K562 (cell line): Measurements from ENCODE around the gene LILRB3. TPM values are rescaled to one million over a fixed set of nuclear protein-coding genes. Genes with fewer than 3 reads are reported as not detected.

Experiments
- ATAC-seq: fragments of 200-7000 bp; cut with Tn5 transposase; 3 replicates; pipeline ENCODE4 v1.9.1; 2020; ENCODE audit warnings: moderate library complexity
- BruUV-seq: library from RNA; stranded (reverse); fragments of 400-500 nt; replicated peaks from 2 replicates; lab custom pipeline; 2021; lab: Mats Ljungman, UMichigan
- CTCF ChIA-PET: fragments of 300-600 bp; formaldehyde crosslinking; extraction: SDS; loops from one replicate; lab custom pipeline; 2021; ENCODE audit warnings: low intra/inter-chr PET ratio; lab: Yijun Ruan, JAX
- POLR2A ChIA-PET: fragments of 300-600, 350-650 bp; sonication (Branson Sonifier 250); formaldehyde crosslinking; extraction: SDS; loops from one replicate; lab custom pipeline; 2021; ENCODE audit warnings: antibody characterized with exemption, inconsistent platforms; lab: Yijun Ruan, JAX
- DNase-seq, 4 experiments: peaks; one replicate each; pipeline versions ENCODE4 v3.0.0 to v3.0.0-alpha.2; 2011 to 2018; ENCODE audit warnings: low spot score in 3 of 4, mixed read lengths in 3 of 4; ENCODE audit errors: extremely low read depth in 1 of 4
- FAIRE-seq: peaks from 2 replicates; lab custom pipeline; 2011; peaks lifted over from hg19 to GRCh38; lab: Jason Lieb, UNC
- H2AFZ ChIP-seq: 2 replicates; pipeline ENCODE4 v1.6.0; 2011; ENCODE audit warnings: low read depth, low read length, control low read depth, inconsistent platforms
- H3K27ac ChIP-seq: fragments of 200-600 bp; 3 replicates; pipeline ENCODE4 v1.8.0; 2011; ENCODE audit warnings: low read depth, mild to moderate bottlenecking, control low read depth, inconsistent platforms, low read length, moderate library complexity, mixed read lengths; ENCODE audit errors: extremely low read depth
- H3K27me3 ChIP-seq, 2 experiments: fragments of 300-600 bp in 1 of 2; 2 replicates in 1 of 2; 3 replicates in 1 of 2; pipeline versions ENCODE4 v1.6.0 to v1.8.0; 2011; ENCODE audit warnings: inconsistent platforms in 2 of 2, low read length in 2 of 2, mild to moderate bottlenecking in 1 of 2, mixed read lengths in 1 of 2, moderate library complexity in 1 of 2; ENCODE audit not compliant: control insufficient read depth in 2 of 2, insufficient read depth in 2 of 2
- H3K36me3 ChIP-seq: fragments of 300-600 bp; 3 replicates; pipeline ENCODE4 v1.8.0; 2011; ENCODE audit warnings: mild to moderate bottlenecking, low read length, inconsistent platforms; ENCODE audit not compliant: control insufficient read depth, insufficient read depth
- H3K4me1 ChIP-seq, 2 experiments: fragments of 200-600 bp in 1 of 2; replicated peaks in 1 of 2; 2 replicates in 1 of 2; 3 replicates in 1 of 2; pipeline versions ENCODE4 v1.5.1 to v1.8.0; 2011; ENCODE audit warnings: inconsistent platforms in 2 of 2, low read length in 2 of 2, mild to moderate bottlenecking in 1 of 2, mixed read lengths in 1 of 2, moderate library complexity in 1 of 2; ENCODE audit not compliant: control insufficient read depth in 2 of 2, insufficient read depth in 2 of 2
- H3K4me2 ChIP-seq: 2 replicates; pipeline ENCODE4 v1.6.1; 2011; ENCODE audit warnings: low read length, control low read depth, inconsistent platforms, mixed read lengths; ENCODE audit not compliant: insufficient read depth
- H3K4me3 ChIP-seq: fragments of 200-600 bp; sonication (generic), shearing (Covaris generic); 2 replicates; pipeline ENCODE4 v1.5.1; 2016; ENCODE audit warnings: control low read depth, inconsistent platforms
- H3K79me2 ChIP-seq: fragments of 200-600 bp; 3 replicates; pipeline ENCODE4 v1.8.0; 2011; ENCODE audit warnings: low read length, inconsistent platforms; ENCODE audit not compliant: control insufficient read depth, insufficient read depth
- H3K9ac ChIP-seq, 2 experiments: 2 replicates each; pipeline versions ENCODE4 v1.6.0 to v1.6.1; 2011; ENCODE audit warnings: low read depth in 2 of 2, low read length in 2 of 2, control low read depth in 1 of 2, inconsistent platforms in 1 of 2, mild to moderate bottlenecking in 1 of 2, mixed read lengths in 1 of 2; ENCODE audit not compliant: insufficient read depth in 1 of 2
- H3K9me1 ChIP-seq: one replicate; pipeline ENCODE4 v1.6.0; 2011; ENCODE audit warnings: inconsistent platforms, mild to moderate bottlenecking, low read length, moderate library complexity; ENCODE audit not compliant: control insufficient read depth, insufficient read depth
- H3K9me3 ChIP-seq: replicated peaks from 2 replicates; pipeline ENCODE4 v1.5.1; 2011; ENCODE audit warnings: low read depth, low read length, inconsistent platforms; ENCODE audit not compliant: control insufficient read depth, insufficient read depth
- H4K20me1 ChIP-seq: replicated peaks from 2 replicates; pipeline ENCODE4 v1.6.1; 2011; ENCODE audit warnings: low read length, inconsistent platforms, mixed read lengths; ENCODE audit not compliant: control insufficient read depth, insufficient read depth
- KLF6 ChIP-seq: fragments of 250-450 bp; sonication (Bioruptor Pico); IDR thresholded peaks from 2 replicates; pipeline ENCODE4 v1.4.0; 2020; ENCODE audit warnings: mild to moderate bottlenecking, moderate library complexity, borderline replicate concordance
- USF1 ChIP-seq: sonication (generic); formaldehyde crosslinking; IDR thresholded peaks from 2 replicates; pipeline ENCODE4 v1.9.0; 2022; ENCODE audit warnings: mild to moderate bottlenecking, missing genetic modification reagents
- WGBS: fragments of 100-300 bp; shearing (Covaris generic); methylation state at CpG from one replicate; pipeline ENCODE4 v1.1.6; 2016; ENCODE audit warnings: low coverage, mixed read lengths; ENCODE audit not compliant: insufficient coverage; ENCODE audit errors: missing lambda C conversion rate; 5-methylcytosine and 5-hydroxymethylcytosine counted together
- in situ Hi-C: fragments of 300-500 bp; cut with MboI; formaldehyde crosslinking; loops from 4 replicates; pipeline ENCODE4 v1.15.0; 2018; ENCODE audit warnings: inconsistent platforms, mixed read lengths
- intact Hi-C: fragments of 100-400 bp; cut with micrococcal nuclease; formaldehyde crosslinking; loops from 2 replicates; pipeline ENCODE4 v1.14.2; 2022
- polyA plus RNA-seq, 8 experiments: library from polyadenylated mRNA; depleted of rRNA in 4 of 8; stranded (reverse) in 5 of 8; unstranded in 3 of 8; fragments of >200 nt; fragmentation: Nextera tagmentation in 2 of 8; fragmentation: Illumina TruSeq in 1 of 8; extraction: Ambion mirVana in 2 of 8; extraction: Trizol in 1 of 8; gene quantifications; 2 replicates each; pipeline versions ENCODE4 v1.2.1 to v1.2.3, GENCODE V29; 2011 to 2014; ENCODE audit warnings: inconsistent platforms in 1 of 8, missing spikeins in 1 of 8
- total RNA-seq, 7 experiments: library from RNA; depleted of rRNA in 6 of 7; stranded (reverse); fragments of >200 nt in 6 of 7; fragmentation: Illumina TruSeq in 2 of 7; extraction: Trizol in 2 of 7; gene quantifications; 2 replicates each; pipeline versions ENCODE4 v1.2.1 to v1.2.3, GENCODE V29; 2011 to 2021; ENCODE audit warnings: low replicate concordance in 1 of 7

Gene LILRB3
- total and polyA plus RNA-seq, 9 of the 15 experiments (the other 6 are each of a cell fraction or from before 2014, with no cell fraction given) = 0.01 to 0.09 TPM; not detected in 7

- in situ Hi-C loops (no loop called here), intact Hi-C loops (no loop called here)
- peaks cover 11% of the 10 kb centered on the region for H4K20me1 ChIP-seq
- no peak for DNase-seq
- POLR2A ChIA-PET = interaction anchor here (0.5 to 1.0 kb wide), 3 partner anchors 27 to 284 kb away, joined by 3 read pairs; partner anchors contain the start of gene LENG1
- no peaks in the 10 kb centered on the region for H3K36me3 ChIP-seq
- no peaks in the 10 kb centered on the region for H3K9me1 ChIP-seq
- peaks cover 54 to 80% of the 10 kb centered on the region in 2 experiments for H3K27me3 ChIP-seq
- no peaks in the 10 kb centered on the region for H3K9me3 ChIP-seq
- H2AFZ ChIP-seq = no peak overlapping the region
- no peak overlapping the region for H3K27ac ChIP-seq
- no peak for TF ChIP-seq KLF6
- TF ChIP-seq USF1 = no peak
- FAIRE-seq = no peak
- peak overlapping the region in 1 of 2 experiments; percentile 23; a peak in 1 of 4 replicates for H3K9ac ChIP-seq
- no TSS peak for BruUV-seq
- H3K4me1 ChIP-seq = no peaks in the 10 kb centered on the region; a peak in 2 of 5 replicates
- no peaks in the 10 kb centered on the region for H3K79me2 ChIP-seq
- no peak overlapping the region for H3K4me3 ChIP-seq
- CTCF ChIA-PET = no interaction called here
- WGBS = 1% methylated on average over 15 of the region's 19 CpGs
- no peak overlapping the region for H3K4me2 ChIP-seq
- no peak; the same call in 1 of the 3 replicates for ATAC-seq
These were observed 33.7 kb upstream of the LILRB3 start for GRCh38 chr19:54256250-54257115.
